Left lung (tissue), 10 donors: ENCODE results near the gene CCHCR1. TPM values are rescaled to one million over a fixed set of nuclear protein-coding genes. Genes with fewer than 3 reads are reported as not detected.
"Not testable (repeated sequence)": the region's sequence is repeated elsewhere in the genome, so short reads cannot be mapped to it uniquely, and the experiment has no call there.

Experiments used
- ATAC-seq: fragments of 200-7000 bp; cut with Tn5 transposase; one replicate; pipeline ENCODE4 v1.9.1; 2020; ENCODE audit warnings: moderate library complexity
- DNase-seq, 4 donors: peaks; one replicate each; pipeline ENCODE4 v3.0.0-alpha.2; 2013 to 2020
- H3K27ac ChIP-seq, 2 donors: fragments of 200-600 bp; sonication (generic) in 1 of 2; one replicate each; pipeline versions ENCODE4 v1.5.0 to v1.8.0; 2020 to 2021
- H3K27me3 ChIP-seq, 2 donors: fragments of 200-600 bp; sonication (generic) in 1 of 2; one replicate each; pipeline versions ENCODE4 v1.5.0 to v1.8.0; 2020 to 2021
- H3K36me3 ChIP-seq, 2 donors: fragments of 200-600 bp; sonication (generic) in 1 of 2; one replicate each; pipeline versions ENCODE4 v1.5.0 to v1.8.0; 2020 to 2021
- H3K4me1 ChIP-seq, 2 donors: fragments of 200-600 bp; one replicate each; pipeline ENCODE4 v1.8.0; 2021
- H3K4me3 ChIP-seq, 2 donors: fragments of 200-600 bp; sonication (generic) in 1 of 2; one replicate each; pipeline versions ENCODE4 v1.5.0 to v1.8.0; 2020 to 2021; ENCODE audit warnings: mild to moderate bottlenecking in 1 of 2
- H3K9me3 ChIP-seq, 2 donors: fragments of 200-600 bp; sonication (generic) in 1 of 2; one replicate each; pipeline versions ENCODE4 v1.5.0 to v1.8.0; 2020 to 2021
- intact Hi-C, 2 donors: fragments of 100-400 bp; cut with DNase I; formaldehyde crosslinking; loops; one replicate each; pipeline versions ENCODE4 v1.11.2 to v1.14.2; 2022
- polyA plus RNA-seq, 6 donors: library from polyadenylated mRNA; unstranded; fragments of 120-200 nt; gene quantifications; one replicate each; pipeline ENCODE4 v1.2.1, GENCODE V29; 2013; ENCODE audit not compliant: insufficient read length in 6 of 6
- total RNA-seq, 2 donors: library from RNA; stranded (reverse); fragmentation: NEBNext Ultra II Directional; extraction: Animal tissue kit (Norgen Biotek cat#: 25700); gene quantifications; one replicate each; pipeline ENCODE4 v1.2.1, GENCODE V29; 2021
- TF ChIP-seq, protein P1 (sequence below), 2 donors: fragments of 200-600 bp; sonication (generic) in 1 of 2; IDR thresholded peaks; one replicate each; pipeline versions ENCODE4 v1.5.0 to v1.8.0; 2021; ENCODE audit warnings: antibody characterized with exemption in 2 of 2
- donor health status: DM: no; HTN: yes; CAD: no.
- donor health status: DM: no; HTN: no; CAD: no.

CCHCR1 gene
- total and polyA plus RNA-seq, 8 donors, result 18.9 to 38.8 (median 35.1) TPM

DNA sequence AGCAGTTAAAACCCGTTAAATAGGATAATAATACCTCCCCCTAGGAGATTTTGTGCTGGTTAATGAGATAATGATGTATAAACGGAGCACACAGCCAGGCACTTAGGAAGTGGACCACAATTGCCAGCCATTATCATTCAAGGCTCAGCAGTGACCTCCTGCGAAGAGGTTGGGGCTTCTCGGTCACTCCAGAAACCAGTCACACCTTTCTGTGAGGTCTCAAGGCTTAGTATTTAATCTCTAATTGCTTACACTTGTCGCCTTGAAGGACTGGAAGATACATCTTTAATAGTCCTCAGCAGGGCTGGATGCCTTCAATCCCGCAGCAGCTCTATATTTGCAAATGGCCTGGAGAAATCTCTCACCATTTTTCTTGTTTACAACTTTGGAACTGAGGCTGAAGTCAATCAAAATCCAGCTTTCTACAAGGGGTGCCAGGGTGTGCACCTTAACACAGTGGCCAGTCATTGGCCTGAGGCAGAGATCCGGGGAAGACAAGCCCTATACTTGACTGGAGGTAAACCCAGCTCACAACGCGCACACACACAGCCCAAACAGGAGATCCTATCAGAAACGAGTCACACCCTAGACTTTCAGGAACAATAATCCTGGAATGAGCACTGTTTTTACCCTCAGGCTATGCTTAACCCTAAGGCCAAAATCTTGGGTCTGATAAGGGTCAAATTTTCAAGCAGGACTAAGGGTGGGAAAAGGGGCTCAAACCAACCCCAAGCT is 11.7 kb upstream of the CCHCR1 start:
- intact Hi-C loops, result no loop called here
- DNase-seq (no peak), ATAC-seq (no peak)
- H3K4me1 ChIP-seq, result no peaks in the 10 kb centered on the region
- no peaks in the 10 kb centered on the region for H3K36me3 ChIP-seq
- no peak overlapping the region for H3K4me3 ChIP-seq
- H3K27ac ChIP-seq, result no peak overlapping the region
- TF ChIP-seq, protein P1, sequence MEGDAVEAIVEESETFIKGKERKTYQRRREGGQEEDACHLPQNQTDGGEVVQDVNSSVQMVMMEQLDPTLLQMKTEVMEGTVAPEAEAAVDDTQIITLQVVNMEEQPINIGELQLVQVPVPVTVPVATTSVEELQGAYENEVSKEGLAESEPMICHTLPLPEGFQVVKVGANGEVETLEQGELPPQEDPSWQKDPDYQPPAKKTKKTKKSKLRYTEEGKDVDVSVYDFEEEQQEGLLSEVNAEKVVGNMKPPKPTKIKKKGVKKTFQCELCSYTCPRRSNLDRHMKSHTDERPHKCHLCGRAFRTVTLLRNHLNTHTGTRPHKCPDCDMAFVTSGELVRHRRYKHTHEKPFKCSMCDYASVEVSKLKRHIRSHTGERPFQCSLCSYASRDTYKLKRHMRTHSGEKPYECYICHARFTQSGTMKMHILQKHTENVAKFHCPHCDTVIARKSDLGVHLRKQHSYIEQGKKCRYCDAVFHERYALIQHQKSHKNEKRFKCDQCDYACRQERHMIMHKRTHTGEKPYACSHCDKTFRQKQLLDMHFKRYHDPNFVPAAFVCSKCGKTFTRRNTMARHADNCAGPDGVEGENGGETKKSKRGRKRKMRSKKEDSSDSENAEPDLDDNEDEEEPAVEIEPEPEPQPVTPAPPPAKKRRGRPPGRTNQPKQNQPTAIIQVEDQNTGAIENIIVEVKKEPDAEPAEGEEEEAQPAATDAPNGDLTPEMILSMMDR (IDR thresholded peaks at IDR 0.05), result no peak
- no peaks in the 10 kb centered on the region for H3K27me3 ChIP-seq
- no peaks in the 10 kb centered on the region for H3K9me3 ChIP-seq

DNA sequence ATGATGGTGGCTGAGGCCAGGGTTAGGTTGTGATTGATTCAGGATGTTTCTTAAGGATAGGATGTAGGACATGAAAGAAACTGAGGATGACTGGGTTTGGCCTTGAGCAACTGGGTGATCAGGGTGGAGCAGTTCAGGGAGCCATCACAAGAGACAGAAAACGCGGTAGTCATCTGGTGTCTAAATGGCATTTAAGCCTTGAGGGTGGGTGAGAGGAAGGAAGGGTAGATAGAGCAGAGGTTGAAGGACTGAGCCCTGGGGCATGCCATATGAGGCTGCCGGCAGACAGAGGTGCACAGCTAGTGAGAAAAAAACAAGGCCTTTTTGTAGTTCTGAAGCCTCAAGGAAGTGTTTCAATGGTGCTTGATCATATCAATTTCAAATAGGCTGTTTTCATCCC is 11.0 kb upstream of the CCHCR1 start:
- TF ChIP-seq, protein P1 (IDR thresholded peaks at IDR 0.05), result no peak
- no peaks in the 10 kb centered on the region for H3K9me3 ChIP-seq
- H3K27ac ChIP-seq, result no peak overlapping the region
- no peak overlapping the region for H3K4me3 ChIP-seq
- H3K36me3 ChIP-seq, result no peaks in the 10 kb centered on the region
- intact Hi-C loops, result no loop called here
- no peaks in the 10 kb centered on the region for H3K27me3 ChIP-seq
- DNase-seq (no peak), ATAC-seq (no peak)
- H3K4me1 ChIP-seq, result peaks cover 0 to 3% of the 10 kb centered on the region in 2 donors

GRCh38 chr6:31165986-31166385 is 8.4 kb upstream of the CCHCR1 start:
- intact Hi-C loops, result no loop called here
- no peak for ATAC-seq

DNA sequence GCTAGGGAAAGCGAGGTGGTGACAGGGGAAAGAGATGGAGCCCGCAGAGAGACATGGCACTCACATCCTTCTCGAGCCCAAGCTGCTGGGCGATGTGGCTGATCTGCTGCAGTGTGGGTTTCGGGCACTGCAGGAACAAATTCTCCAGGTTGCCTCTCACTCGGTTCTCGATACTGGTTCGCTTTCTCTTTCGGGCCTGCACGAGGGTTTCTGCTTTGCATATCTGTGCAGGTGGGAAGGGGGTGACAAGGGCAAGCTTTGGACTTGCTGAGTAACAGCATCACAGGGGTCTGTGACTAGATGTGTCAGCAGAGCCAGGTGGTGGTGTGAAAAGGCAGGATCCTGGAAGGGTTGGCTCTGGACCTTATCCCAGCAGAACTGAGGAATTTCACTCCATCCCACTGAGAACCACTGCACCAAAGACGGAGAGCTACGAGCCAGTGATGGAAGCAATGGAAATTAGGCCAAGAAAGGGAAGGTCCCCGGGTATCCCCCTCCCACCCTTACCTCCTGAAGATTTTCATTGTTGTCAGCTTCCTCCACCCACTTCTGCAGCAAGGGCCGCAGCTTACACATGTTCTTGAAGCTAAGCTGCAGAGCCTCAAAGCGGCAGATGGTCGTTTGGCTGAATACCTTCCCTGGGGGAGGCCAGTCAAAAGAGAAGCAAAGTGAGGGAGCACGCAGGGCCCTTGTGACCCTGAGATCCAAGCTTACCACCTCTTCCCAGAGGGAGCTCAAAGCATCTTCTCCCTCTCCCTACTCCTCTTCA is 7.6 kb upstream of the CCHCR1 start:
- H3K27ac ChIP-seq, ATAC-seq, H3K4me1 ChIP-seq, H3K27me3 ChIP-seq, DNase-seq, H3K4me3 ChIP-seq, H3K9me3 ChIP-seq, intact Hi-C loops: not testable (repeated sequence)
- H3K36me3 ChIP-seq, result peaks cover 0 to 16% of the 10 kb centered on the region in 2 donors

More at GRCh38 chr6:31165986-31166385, 8.4 kb upstream of the CCHCR1 start:
- Histone ChIP-seq H3K36me3 (peaks cover 0 to 16% of the 10 kb centered on the region in 2 donors), H3K4me1 (peaks cover 0 to 3% of the 10 kb centered on the region in 2 donors), H3K27ac (no peak overlapping the region), H3K9me3 (no peaks in the 10 kb centered on the region), H3K4me3 (no peak overlapping the region), H3K27me3 (no peaks in the 10 kb centered on the region)
- TF ChIP-seq, protein P1 (IDR thresholded peaks at IDR 0.05), result no peak
- DNase-seq, result no peak

- H3K4me1 ChIP-seq, ATAC-seq, H3K9me3 ChIP-seq, H3K27me3 ChIP-seq, intact Hi-C loops, DNase-seq, H3K4me3 ChIP-seq, H3K27ac ChIP-seq: not testable (repeated sequence)
- H3K36me3 ChIP-seq, result peaks cover 0 to 16% of the 10 kb centered on the region in 2 donors
Observed at GRCh38 chr6:31164475-31165063, 7.0 kb upstream of the CCHCR1 start.

- intact Hi-C loops, result no loop called here
- H3K27me3 ChIP-seq, result no peaks in the 10 kb centered on the region
- H3K4me1 ChIP-seq, result peaks cover 6 to 15% of the 10 kb centered on the region in 2 donors
- no peak overlapping the region for H3K27ac ChIP-seq
- H3K4me3 ChIP-seq, result no peak overlapping the region
- peaks cover 0 to 16% of the 10 kb centered on the region in 2 donors for H3K36me3 ChIP-seq
- ATAC-seq (peak; percentile 81), DNase-seq (no peak)
- TF ChIP-seq, protein P1 (IDR thresholded peaks at IDR 0.05), result no peak
- H3K9me3 ChIP-seq, result no peaks in the 10 kb centered on the region
Observed at GRCh38 chr6:31163922-31164321, 6.3 kb upstream of the CCHCR1 start.
